ENCODE data around the gene FBXO24.

The FBXO24 gene

DNA sequence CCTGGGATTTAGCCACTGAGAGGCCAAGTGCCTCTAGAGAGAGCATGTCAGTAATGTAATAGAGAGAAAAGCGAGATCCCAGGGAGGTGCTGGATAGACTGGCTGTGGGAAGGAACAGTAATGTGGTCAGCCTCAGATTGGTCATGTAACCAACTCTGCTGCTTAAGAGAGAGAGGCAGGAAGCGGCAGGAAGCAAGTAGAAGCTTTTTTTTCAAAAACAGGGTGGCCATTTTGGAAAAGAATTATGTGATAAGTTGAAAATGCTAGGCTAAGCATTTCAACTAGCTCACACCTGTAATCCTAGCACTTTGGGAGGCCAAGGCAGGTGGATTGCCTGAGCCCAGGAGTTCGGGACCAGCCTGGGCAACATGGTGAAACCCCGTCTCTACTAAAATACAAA, 12.3 kb downstream of the FBXO24 start:
- DNase-seq = no peak

DNA sequence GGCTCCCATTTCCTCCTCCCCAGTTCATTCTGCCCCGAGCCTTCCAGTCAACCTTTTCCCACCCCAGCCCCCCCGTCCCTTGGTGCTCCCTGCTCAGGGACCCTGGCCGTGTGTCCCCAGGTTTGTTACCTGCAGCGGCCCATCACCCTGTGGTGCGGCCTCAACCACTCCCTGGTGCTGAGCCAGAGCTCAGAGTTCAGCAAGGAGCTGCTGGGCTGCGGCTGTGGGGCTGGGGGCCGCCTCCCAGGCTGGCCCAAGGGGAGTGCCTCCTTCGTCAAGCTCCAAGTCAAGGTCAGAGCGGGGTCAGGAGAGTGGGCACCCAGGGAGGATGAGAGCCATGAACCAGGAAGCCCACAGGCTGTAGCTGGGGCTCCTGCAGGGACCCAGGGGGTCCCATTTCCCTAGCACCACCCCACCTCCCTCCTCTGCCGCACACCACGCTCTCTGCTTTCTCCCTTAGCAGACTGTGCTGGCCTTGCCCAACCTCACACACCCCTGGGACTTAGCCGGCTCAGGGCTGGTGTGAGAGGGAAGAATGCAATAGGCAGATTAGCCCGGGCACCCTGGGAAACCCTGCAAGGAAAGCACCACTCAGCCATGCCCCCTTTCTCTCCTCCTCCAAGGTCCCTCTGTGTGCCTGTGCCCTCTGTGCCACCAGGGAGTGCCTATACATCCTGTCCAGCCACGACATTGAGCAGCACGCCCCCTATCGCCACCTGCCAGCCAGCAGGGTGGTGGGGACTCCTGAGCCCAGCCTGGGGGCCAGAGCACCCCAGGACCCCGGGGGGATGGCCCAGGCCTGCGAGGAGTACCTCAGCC, 14.0 kb downstream of the FBXO24 start:
- DNase-seq = no peak

DNA sequence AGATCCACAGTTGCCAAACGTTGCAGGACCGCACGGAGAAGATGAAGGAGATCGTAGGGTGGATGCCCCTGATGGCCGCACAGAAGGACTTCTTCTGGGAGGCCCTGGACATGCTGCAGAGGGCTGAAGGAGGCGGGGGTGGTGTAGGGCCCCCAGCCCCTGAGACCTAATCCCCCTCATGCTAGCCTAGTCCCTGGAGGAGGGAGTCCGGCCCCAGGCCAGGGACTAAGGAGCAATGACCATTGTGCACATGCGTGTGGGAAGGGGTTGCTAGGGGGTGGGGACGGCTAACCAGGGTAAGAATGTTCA, 14.6 kb downstream of the FBXO24 start:
- DNase-seq = no peak

DNA sequence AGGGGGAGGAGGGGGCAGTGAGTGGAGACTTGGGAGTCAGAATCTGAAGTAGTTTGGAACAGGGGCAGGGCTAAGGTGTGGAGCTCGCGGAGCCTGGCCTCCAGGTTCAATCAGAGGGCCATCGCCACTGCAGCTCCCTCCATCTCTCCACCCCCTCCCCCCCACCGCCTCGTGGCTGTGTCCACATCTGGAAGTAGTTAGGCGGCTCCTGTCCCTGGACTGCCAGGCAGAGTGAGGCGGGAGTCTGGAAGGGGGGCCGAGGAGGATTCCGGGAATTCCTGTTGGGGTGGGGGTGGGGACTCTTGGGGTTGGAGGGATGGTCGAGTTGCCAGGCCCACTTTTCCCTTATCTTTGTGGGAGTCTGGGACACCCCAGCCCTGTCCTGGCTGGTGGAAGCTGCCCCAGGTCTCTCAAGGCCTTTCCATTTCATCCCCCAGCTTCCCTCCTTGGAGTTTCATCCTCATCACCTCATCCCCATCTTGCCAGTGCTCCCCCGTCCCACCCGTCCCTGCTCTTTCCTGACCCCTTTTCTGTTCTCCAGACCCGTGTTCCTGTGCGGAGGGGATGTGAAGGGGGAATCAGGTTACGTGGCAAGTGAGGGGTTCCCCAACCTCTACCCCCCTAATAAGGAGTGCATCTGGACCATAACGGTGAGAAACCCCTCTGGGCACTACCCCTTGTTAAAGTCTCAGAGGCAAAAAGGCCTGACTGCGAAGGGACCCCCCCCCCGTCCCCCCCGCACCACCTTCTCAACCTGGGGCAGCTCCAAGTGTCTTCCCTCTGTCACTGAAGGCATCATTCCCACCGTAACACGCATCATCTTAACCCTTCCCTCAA, 17.0 kb downstream of the FBXO24 start:
- no peak for DNase-seq

DNA sequence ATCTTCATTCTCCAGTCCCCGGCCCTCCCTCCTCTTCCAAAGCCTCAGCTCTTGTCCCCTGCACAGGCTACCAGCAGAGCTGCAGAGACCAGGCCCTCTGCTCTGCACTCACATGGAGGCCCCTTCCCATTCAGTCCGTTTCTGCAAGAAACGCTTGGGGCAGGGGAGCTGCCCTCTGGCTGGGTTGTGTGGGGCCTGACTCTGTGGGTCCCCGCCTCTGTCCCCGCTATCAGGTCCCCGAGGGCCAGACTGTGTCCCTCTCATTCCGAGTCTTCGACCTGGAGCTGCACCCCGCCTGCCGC, 17.5 kb downstream of the FBXO24 start:
- no peak for DNase-seq

DNA sequence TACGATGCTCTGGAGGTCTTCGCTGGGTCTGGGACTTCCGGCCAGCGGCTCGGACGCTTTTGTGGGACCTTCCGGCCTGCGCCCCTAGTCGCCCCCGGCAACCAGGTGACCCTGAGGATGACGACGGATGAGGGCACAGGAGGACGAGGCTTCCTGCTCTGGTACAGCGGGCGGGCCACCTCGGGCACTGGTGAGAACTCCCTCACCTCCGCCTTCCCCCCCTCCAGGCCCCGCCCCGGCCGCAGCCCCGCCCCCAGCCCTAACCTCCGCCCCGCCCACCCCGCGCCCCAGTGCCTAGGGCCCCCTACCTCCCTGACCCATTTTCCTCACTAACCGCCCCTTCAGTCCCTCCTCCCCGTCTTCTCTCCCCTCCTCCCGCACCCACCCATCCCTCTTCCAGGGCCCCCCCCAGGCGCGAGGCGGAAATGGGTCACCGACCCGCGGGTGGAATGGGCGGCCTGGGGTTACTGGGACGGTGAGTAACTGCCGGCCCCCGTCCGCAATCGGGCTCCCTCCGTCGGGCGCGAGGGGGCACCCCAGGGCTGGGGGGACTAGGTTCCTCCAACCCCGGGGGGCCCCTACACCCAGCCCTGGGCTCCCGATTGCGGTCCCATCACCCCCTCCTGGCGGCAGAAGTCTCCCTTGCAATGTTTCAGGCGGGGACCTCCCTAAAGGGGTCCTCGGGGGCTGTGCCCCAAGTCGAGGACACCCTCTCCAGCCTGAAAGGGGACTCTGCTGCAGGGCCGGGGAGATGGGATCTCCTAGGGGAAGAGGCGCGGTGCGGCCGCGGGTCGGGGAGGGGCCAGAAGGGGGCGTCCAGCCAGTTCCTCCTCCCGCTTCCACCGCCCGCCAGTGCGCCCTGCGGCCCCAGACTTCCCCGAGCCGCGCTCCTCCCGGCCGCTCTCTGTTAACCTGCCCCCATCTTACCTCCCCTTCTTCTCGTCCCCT, 18.2 kb downstream of the FBXO24 start:
- peak in 3 of 4 experiments; percentile 21 to 73 (median 59) for DNase-seq

DNA sequence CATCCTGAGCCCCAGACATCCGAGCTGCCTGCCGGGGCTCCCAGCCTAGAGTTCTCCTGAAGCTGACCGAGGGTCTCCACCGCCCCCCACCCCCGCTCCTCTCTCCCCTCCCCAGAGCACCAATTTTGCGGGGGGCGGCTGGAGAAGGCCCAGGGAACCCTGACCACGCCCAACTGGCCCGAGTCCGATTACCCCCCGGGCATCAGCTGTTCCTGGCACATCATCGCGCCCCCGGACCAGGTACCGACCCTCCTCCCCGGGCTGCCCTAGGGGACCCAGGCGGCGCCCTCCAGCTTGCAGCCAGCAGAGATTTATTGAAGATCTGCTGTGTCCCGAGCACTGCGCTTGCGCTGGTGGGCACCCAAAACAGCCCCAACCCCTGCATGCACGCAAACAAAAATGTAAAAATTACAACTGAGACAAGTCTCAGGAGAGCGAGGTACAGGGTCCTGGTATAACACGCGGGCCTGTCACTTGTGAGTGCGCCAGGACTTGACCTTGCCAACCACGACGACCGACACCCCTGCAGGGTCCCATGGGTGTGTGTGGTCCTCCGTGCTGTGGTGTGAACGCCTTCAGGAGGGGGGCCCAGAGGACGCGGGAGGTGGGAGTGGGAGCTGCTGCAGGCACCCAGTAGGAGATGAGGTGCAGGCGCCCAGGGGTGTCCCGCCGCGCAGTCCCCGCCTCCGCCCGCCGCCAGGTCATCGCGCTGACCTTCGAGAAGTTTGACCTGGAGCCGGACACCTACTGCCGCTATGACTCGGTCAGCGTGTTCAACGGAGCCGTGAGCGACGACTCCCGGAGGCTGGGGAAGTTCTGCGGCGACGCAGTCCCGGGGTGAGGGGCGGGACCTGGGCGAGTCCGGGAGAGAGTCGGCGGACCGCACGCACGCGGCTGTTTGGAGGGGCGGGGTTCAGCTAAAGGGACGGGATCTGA, 19.1 kb downstream of the FBXO24 start:
- peak in 1 of 4 experiments; percentile 27 for DNase-seq

DNA sequence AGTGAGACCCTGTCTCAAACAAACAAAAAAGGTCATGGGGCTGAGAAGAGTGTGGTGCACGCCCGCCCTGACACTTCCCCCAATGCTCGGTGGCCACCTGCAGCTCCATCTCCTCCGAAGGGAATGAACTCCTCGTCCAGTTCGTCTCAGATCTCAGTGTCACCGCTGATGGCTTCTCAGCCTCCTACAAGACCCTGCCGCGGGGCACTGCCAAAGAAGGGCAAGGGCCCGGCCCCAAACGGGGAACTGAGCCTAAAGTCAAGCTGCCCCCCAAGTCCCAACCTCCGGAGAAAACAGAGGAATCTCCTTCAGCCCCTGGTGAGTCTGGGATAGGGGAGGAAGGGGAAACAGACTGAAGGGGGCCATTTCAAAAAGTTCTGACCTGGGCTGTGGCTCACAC, 20.2 kb downstream of the FBXO24 start:
- no peak for DNase-seq

DNA sequence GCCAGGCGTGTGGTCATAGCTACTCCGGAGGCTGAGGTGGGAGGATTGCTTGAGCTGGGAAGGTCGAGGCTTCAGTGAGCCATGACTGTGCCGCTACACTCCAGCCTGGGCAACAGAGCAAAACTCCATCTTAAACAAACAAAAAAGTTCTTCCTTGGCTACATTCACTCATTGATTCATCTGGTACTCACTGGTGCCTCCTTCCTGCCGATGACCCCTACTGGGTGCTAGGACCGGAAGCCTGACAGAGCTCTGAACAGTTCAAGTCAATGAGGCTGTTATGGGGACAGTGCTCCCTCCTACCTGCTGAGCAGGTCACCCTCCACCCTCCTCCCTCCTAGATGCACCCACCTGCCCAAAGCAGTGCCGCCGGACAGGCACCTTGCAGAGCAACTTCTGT, 21.0 kb downstream of the FBXO24 start:
- DNase-seq = no peak

DNA sequence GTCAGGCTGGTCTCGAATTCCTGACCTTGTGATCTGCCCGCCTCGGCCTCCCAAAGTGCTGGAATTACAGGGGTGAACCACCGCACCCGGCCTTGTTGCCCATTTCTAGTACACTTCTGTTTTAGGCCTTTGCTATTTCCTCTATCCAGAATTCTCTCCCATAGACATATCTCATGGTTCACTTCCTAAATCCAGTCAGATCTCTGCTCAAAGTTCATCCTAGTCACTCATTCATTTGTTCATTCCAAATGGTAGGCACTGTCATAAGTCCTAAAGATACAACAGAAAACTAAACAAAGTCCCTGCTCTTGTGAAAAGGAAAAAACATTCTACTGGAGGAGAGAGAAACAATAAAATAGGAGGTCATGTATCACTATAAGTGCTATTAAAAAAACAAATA, 23.8 kb downstream of the FBXO24 start:
- DNase-seq = no peak

DNA sequence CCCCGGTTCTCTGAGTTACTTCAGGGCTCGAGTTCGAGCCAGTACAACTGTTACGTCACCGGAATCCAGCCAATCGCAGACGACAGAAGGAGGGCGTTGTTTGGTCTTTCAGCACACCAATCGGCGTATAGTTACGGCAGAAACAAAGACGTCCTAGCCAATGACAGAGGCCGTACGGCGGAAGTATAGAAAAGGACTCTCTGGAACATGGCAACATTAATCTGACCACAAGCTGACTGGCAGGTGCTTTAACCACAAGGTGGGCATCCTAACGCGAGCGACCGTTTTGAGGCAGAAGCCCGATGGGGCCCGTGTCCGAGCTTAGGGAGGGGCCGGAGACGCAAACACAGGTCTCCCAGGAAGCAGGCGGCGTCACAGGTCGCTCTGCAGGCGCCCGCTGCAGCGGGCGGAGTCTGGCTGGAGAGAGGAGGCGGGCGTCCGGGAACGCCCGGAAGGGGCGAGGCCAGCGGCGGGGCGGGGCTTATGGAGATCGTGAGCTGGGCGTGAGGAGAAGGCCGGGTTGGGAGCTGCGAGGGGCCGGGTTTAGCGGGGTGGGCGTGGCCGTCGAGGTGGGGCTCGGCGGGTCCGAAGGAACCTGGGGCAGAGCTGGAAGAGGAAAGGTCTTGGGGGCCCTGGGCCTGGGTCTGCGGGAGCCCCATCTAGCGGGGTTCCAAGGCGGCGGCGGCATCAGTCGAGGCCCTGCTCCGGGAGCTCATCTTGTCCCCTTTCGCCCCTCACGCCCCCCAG, 26.0 kb downstream of the FBXO24 start, which contains the start of gene MOSPD3:
MOSPD3 (plus strand) TSS at position 558 of the 747 bp plus-strand sequence. CDS start 252 bp downstream, outside the sequence.
- peak; percentile 91 to 97 (median 93) for DNase-seq

DNA sequence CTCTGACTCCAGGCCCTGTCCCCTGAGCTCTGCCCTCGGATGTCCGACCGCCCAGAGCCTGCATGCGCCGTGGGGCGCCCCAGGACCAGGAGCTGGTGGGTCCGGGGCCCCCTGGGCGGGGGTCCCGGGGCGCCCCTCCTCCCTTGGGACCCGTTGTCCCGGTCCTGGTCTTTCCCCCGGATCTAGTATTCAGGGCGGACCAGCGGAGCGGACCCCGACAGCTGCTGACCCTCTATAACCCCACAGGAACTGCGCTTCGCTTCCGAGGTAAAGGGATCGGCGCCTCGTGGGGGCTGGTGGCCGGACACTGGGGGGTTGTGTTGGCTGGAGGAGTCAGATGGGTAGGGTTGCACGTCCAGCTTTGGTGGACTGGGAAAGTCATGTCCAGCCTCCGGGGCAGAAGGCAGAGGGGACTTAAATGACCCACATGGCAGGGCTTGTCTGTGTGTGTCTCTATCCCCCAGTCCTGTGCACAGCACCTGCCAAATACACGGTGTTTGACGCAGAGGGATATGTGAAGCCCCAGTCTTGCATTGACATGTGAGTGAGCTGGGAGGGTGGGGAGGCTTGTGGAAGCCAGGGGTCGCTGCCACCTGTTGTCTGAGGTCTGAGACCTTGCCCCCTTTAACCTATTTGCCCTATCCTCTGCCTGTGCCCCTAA, 26.7 kb downstream of the FBXO24 start:
- DNase-seq = no peak

DNA sequence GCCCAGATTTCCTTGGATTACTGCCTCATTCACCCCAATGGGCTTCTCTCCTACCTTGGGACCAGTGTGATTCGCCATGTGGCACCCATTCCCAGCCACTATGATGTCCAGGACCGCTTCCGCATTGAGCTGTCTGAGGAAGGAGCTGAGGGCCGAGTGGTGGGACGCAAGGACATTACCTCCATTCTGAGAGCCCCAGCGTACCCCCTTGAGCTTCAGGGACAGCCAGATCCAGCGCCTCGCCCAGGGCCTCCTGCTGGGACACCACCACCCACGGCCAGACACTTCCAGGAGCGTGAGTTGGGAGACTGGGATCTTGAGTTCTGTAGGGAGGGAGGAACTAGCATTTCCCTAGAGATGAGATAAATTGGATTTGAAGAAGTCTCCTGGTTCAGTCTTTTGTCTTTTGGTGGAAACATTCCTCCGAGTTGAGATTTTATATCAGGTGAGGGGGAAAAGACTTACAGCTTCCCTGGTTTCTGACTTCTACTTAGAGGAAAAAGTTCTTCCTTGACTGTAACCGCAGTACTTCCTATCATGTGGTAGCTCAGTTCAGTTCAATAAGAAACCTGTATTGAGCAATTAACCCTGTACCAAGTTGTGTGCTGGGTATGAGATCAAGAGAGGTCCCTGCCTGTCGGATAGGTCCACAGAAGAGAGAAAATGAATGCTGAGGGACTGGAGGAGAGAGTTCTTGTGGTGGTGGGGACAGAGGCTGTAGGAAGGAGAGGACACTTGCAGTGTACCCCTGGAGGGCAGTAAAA, 27.5 kb downstream of the FBXO24 start:
- DNase-seq = no peak

DNA sequence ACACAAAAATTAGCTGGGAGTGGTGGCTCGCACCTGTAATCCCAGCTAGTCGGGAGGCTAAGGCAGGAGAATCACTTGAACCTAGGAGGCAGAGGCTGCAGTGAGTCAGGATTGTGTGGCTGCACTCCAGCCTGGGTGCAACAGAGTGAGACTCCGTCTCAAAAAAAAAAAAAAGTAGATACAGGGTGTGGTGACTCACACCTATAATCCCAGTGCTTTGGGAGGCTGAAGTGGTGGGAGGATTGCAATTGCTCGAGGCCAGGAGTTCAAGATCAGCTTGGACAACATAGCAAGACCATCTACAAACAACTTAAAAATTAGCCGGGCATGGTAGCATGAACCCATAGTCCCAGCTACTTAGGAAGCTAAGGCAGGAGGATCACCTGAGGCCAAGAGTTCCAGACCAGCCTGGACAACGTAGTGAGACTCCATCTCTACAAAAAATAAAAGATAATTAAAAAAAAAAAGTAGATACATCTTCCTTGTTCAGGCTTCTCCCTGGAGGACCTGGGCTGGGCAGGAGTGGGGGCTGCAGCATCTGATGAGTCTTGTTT, 28.3 kb downstream of the FBXO24 start:
- no peak for DNase-seq

DNA sequence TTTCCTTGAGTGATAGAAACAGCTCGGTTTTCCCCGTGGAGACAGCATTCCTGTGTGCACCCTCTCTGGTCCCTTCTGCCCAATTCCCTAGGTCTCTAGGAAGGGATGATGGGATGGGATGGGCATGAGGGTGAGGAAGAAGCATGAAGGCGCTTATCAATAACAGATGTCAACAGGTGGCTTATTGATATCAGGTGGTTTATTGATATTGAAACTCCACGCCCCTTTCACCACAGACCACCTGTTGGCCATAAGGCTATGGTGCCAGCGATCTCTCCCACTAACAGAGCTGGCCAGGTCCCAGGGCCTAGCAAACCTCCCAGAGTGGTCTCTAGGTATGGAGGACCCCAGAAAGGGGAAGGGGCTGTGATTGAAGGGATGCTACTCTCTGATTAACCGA, 34.1 kb downstream of the FBXO24 start:
- DNase-seq = no peak

DNA sequence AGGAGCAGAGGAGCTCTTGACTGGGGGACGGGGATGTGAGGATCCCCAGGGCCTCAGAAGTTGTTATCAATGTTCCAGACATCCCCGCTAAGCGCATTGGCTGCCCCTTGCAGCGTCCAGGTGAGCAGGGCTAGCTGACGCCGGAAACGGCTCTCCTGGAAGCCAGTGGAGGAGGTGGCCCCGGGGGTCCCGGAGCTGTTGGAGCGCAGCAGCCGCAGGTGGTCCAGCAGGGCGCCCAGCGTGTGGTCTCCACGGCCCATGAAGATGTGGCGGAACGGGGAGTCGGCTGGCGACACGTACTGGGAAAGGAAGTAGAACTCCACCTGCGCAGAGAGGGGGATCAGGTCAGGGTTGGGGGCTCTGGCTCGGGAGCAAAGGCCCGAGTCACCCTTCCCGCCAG, 34.7 kb downstream of the FBXO24 start:
- DNase-seq = no peak

DNA sequence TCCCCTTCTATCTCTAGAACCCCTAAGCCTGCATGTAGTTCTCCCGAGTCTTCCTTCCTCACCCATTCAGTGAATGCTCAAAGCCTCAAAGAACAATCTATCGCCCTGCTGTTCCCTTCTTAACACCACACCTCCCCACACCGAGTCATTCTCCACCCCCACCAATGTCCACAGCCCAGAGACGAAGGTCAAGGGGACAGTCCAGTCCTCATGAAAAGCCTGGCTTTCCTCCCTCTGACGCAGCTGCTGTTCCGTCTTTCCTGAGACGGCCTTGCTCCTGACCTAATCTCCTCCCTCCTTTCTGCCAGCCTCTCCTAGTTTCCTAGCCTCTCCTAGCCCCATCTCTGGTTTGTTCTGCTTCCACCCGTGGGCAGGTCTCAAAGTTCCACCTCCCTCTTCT, 35.4 kb downstream of the FBXO24 start:
- no peak for DNase-seq

DNA sequence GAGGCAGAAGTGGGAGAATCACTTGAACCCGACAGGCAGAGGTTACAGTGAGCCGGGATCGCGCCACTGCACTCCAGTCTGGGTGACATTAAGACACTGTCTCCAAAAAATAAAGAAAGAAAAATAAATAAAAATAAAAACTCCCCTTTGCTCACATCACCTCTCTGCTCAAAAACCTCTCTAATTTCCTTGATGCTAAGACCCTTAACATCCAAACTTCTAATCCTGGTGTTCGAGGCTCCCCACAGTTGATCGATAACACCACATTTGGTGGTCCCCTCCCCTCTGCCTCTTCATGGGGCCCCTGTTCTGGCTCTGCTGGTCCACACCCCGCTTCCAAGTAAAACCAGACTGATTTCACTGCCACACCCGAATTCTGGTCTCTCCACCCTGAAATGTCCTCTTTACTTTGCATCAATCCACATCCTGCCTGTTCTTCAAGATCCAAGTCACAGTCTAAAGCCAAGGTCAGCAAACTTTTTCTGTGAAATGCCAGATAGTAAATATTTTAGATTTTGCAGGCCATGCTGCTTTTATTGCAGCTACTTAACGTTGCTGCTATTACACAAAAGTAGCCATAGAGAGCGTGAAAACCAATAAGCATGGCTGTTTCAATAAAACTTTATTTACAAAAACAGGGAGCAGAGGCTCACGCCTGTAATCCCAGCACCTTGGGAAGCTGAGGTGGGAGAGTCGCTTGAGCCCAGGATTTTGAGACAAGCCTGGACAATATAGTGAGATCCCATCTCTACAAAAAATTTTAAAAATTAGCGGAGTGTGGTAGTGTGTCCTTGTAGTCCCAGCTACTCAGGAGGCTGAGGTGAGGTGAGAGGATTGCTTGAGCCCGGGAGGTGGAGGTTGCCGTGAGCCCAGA, 38.1 kb downstream of the FBXO24 start:
- no peak for DNase-seq

DNA sequence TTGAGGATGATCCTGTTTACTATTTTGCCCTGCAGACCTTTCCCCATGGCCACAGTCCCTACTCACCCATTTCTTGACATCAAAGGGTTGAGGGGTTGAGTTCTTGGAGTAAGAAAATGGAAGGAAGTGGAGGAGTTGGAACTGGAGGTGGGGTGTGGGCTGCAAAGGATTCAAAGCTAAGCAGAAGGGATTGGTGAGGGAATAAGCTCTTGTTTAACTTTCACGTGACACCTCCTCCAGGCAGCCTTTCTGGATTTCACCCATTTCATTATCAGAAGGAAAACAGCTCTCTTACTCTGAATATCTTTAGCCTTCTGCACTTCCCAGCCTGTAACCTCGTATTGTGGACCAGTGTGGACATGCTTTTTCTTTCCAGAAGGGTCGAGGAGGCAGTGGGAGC, 39.9 kb downstream of the FBXO24 start:
- no peak for DNase-seq
